K562 (cell line): ENCODE measurements around the gene GPR15. TPM values are rescaled to one million over a fixed set of nuclear protein-coding genes. Genes with fewer than 3 reads are reported as not detected.
A peak's percentile ranks its signal among the peaks of the same experiment; 100 is the strongest.

Source experiments
- ATAC-seq: fragments of 200-7000 bp; cut with Tn5 transposase; 3 replicates; pipeline ENCODE4 v1.9.1; 2020; ENCODE audit warnings: moderate library complexity
- BruUV-seq: library from RNA; stranded (reverse); fragments of 400-500 nt; replicated peaks from 2 replicates; lab custom pipeline; 2021; lab: Mats Ljungman, UMichigan
- CTCF ChIA-PET: fragments of 300-600 bp; formaldehyde crosslinking; extraction: SDS; loops from one replicate; lab custom pipeline; 2021; ENCODE audit warnings: low intra/inter-chr PET ratio; lab: Yijun Ruan, JAX
- POLR2A ChIA-PET: fragments of 300-600, 350-650 bp; sonication (Branson Sonifier 250); formaldehyde crosslinking; extraction: SDS; loops from one replicate; lab custom pipeline; 2021; ENCODE audit warnings: antibody characterized with exemption, inconsistent platforms; lab: Yijun Ruan, JAX
- DNase-seq, 4 experiments: peaks; one replicate each; pipeline versions ENCODE4 v3.0.0 to v3.0.0-alpha.2; 2011 to 2018; ENCODE audit warnings: low spot score in 3 of 4, mixed read lengths in 3 of 4; ENCODE audit errors: extremely low read depth in 1 of 4
- FAIRE-seq: peaks from 2 replicates; lab custom pipeline; 2011; peaks lifted over from hg19 to GRCh38; lab: Jason Lieb, UNC
- H2AFZ ChIP-seq: 2 replicates; pipeline ENCODE4 v1.6.0; 2011; ENCODE audit warnings: low read depth, low read length, control low read depth, inconsistent platforms
- H3K27ac ChIP-seq: fragments of 200-600 bp; 3 replicates; pipeline ENCODE4 v1.8.0; 2011; ENCODE audit warnings: low read depth, mild to moderate bottlenecking, control low read depth, inconsistent platforms, low read length, moderate library complexity, mixed read lengths; ENCODE audit errors: extremely low read depth
- H3K27me3 ChIP-seq, 2 experiments: fragments of 300-600 bp in 1 of 2; 2 replicates in 1 of 2; 3 replicates in 1 of 2; pipeline versions ENCODE4 v1.6.0 to v1.8.0; 2011; ENCODE audit warnings: inconsistent platforms in 2 of 2, low read length in 2 of 2, mild to moderate bottlenecking in 1 of 2, mixed read lengths in 1 of 2, moderate library complexity in 1 of 2; ENCODE audit not compliant: control insufficient read depth in 2 of 2, insufficient read depth in 2 of 2
- H3K36me3 ChIP-seq: fragments of 300-600 bp; 3 replicates; pipeline ENCODE4 v1.8.0; 2011; ENCODE audit warnings: mild to moderate bottlenecking, low read length, inconsistent platforms; ENCODE audit not compliant: control insufficient read depth, insufficient read depth
- H3K4me1 ChIP-seq, 2 experiments: fragments of 200-600 bp in 1 of 2; replicated peaks in 1 of 2; 2 replicates in 1 of 2; 3 replicates in 1 of 2; pipeline versions ENCODE4 v1.5.1 to v1.8.0; 2011; ENCODE audit warnings: inconsistent platforms in 2 of 2, low read length in 2 of 2, mild to moderate bottlenecking in 1 of 2, mixed read lengths in 1 of 2, moderate library complexity in 1 of 2; ENCODE audit not compliant: control insufficient read depth in 2 of 2, insufficient read depth in 2 of 2
- H3K4me2 ChIP-seq: 2 replicates; pipeline ENCODE4 v1.6.1; 2011; ENCODE audit warnings: low read length, control low read depth, inconsistent platforms, mixed read lengths; ENCODE audit not compliant: insufficient read depth
- H3K4me3 ChIP-seq: fragments of 200-600 bp; sonication (generic), shearing (Covaris generic); 2 replicates; pipeline ENCODE4 v1.5.1; 2016; ENCODE audit warnings: control low read depth, inconsistent platforms
- H3K79me2 ChIP-seq: fragments of 200-600 bp; 3 replicates; pipeline ENCODE4 v1.8.0; 2011; ENCODE audit warnings: low read length, inconsistent platforms; ENCODE audit not compliant: control insufficient read depth, insufficient read depth
- H3K9ac ChIP-seq, 2 experiments: 2 replicates each; pipeline versions ENCODE4 v1.6.0 to v1.6.1; 2011; ENCODE audit warnings: low read depth in 2 of 2, low read length in 2 of 2, control low read depth in 1 of 2, inconsistent platforms in 1 of 2, mild to moderate bottlenecking in 1 of 2, mixed read lengths in 1 of 2; ENCODE audit not compliant: insufficient read depth in 1 of 2
- H3K9me1 ChIP-seq: one replicate; pipeline ENCODE4 v1.6.0; 2011; ENCODE audit warnings: inconsistent platforms, mild to moderate bottlenecking, low read length, moderate library complexity; ENCODE audit not compliant: control insufficient read depth, insufficient read depth
- H3K9me3 ChIP-seq: replicated peaks from 2 replicates; pipeline ENCODE4 v1.5.1; 2011; ENCODE audit warnings: low read depth, low read length, inconsistent platforms; ENCODE audit not compliant: control insufficient read depth, insufficient read depth
- H4K20me1 ChIP-seq: replicated peaks from 2 replicates; pipeline ENCODE4 v1.6.1; 2011; ENCODE audit warnings: low read length, inconsistent platforms, mixed read lengths; ENCODE audit not compliant: control insufficient read depth, insufficient read depth
- MEIS2 ChIP-seq: fragments of 450-650 bp; IDR thresholded peaks from 2 replicates; pipeline ENCODE4 v1.6.1; 2014; ENCODE audit warnings: mild to moderate bottlenecking; ENCODE audit not compliant: partially characterized antibody
- WGBS: fragments of 100-300 bp; shearing (Covaris generic); methylation state at CpG from one replicate; pipeline ENCODE4 v1.1.6; 2016; ENCODE audit warnings: low coverage, mixed read lengths; ENCODE audit not compliant: insufficient coverage; ENCODE audit errors: missing lambda C conversion rate; 5-methylcytosine and 5-hydroxymethylcytosine counted together
- in situ Hi-C: fragments of 300-500 bp; cut with MboI; formaldehyde crosslinking; loops from 4 replicates; pipeline ENCODE4 v1.15.0; 2018; ENCODE audit warnings: inconsistent platforms, mixed read lengths
- intact Hi-C: fragments of 100-400 bp; cut with micrococcal nuclease; formaldehyde crosslinking; loops from 2 replicates; pipeline ENCODE4 v1.14.2; 2022
- polyA plus RNA-seq, 8 experiments: library from polyadenylated mRNA; depleted of rRNA in 4 of 8; stranded (reverse) in 5 of 8; unstranded in 3 of 8; fragments of >200 nt; fragmentation: Nextera tagmentation in 2 of 8; fragmentation: Illumina TruSeq in 1 of 8; extraction: Ambion mirVana in 2 of 8; extraction: Trizol in 1 of 8; gene quantifications; 2 replicates each; pipeline versions ENCODE4 v1.2.1 to v1.2.3, GENCODE V29; 2011 to 2014; ENCODE audit warnings: inconsistent platforms in 1 of 8, missing spikeins in 1 of 8
- total RNA-seq, 7 experiments: library from RNA; depleted of rRNA in 6 of 7; stranded (reverse); fragments of >200 nt in 6 of 7; fragmentation: Illumina TruSeq in 2 of 7; extraction: Trizol in 2 of 7; gene quantifications; 2 replicates each; pipeline versions ENCODE4 v1.2.1 to v1.2.3, GENCODE V29; 2011 to 2021; ENCODE audit warnings: low replicate concordance in 1 of 7
- TF ChIP-seq, protein P1 (sequence below): fragments of 200-800 bp; sonication (Bioruptor generic); IDR thresholded peaks from 2 replicates; pipeline ENCODE4 v1.6.1; 2016; ENCODE audit warnings: missing genetic modification characterization, missing compliant biosample characterization

The GPR15 gene
- total and polyA plus RNA-seq, 9 of the 15 experiments (the other 6 are each of a cell fraction or from before 2014, with no cell fraction given): 0.13 TPM; not detected in 8

- ATAC-seq: no peak
- H3K27me3 ChIP-seq: no peaks in the 10 kb centered on the region
- CTCF ChIA-PET: no interaction called here
- H3K4me3 ChIP-seq: no peak overlapping the region
- BruUV-seq: no TSS peak
- TF ChIP-seq, protein P1, sequence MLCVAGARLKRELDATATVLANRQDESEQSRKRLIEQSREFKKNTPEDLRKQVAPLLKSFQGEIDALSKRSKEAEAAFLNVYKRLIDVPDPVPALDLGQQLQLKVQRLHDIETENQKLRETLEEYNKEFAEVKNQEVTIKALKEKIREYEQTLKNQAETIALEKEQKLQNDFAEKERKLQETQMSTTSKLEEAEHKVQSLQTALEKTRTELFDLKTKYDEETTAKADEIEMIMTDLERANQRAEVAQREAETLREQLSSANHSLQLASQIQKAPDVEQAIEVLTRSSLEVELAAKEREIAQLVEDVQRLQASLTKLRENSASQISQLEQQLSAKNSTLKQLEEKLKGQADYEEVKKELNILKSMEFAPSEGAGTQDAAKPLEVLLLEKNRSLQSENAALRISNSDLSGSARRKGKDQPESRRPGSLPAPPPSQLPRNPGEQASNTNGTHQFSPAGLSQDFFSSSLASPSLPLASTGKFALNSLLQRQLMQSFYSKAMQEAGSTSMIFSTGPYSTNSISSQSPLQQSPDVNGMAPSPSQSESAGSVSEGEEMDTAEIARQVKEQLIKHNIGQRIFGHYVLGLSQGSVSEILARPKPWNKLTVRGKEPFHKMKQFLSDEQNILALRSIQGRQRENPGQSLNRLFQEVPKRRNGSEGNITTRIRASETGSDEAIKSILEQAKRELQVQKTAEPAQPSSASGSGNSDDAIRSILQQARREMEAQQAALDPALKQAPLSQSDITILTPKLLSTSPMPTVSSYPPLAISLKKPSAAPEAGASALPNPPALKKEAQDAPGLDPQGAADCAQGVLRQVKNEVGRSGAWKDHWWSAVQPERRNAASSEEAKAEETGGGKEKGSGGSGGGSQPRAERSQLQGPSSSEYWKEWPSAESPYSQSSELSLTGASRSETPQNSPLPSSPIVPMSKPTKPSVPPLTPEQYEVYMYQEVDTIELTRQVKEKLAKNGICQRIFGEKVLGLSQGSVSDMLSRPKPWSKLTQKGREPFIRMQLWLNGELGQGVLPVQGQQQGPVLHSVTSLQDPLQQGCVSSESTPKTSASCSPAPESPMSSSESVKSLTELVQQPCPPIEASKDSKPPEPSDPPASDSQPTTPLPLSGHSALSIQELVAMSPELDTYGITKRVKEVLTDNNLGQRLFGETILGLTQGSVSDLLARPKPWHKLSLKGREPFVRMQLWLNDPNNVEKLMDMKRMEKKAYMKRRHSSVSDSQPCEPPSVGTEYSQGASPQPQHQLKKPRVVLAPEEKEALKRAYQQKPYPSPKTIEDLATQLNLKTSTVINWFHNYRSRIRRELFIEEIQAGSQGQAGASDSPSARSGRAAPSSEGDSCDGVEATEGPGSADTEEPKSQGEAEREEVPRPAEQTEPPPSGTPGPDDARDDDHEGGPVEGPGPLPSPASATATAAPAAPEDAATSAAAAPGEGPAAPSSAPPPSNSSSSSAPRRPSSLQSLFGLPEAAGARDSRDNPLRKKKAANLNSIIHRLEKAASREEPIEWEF (CRISPR knock-in tag): no peak
- peak; percentile 11 for TF ChIP-seq MEIS2
- FAIRE-seq: no peak
- WGBS: 10% methylated on average over 4 of the region's 4 CpGs
- no peak overlapping the region for H2AFZ ChIP-seq
- no peak overlapping the region for H3K4me2 ChIP-seq
- POLR2A ChIA-PET: no interaction called here
- H3K36me3 ChIP-seq: no peaks in the 10 kb centered on the region
- no peaks in the 10 kb centered on the region for H3K9me3 ChIP-seq
- H3K4me1 ChIP-seq: peaks cover 0 to 5% of the 10 kb centered on the region in 2 experiments; a peak in 1 of 5 replicates
- H3K9me1 ChIP-seq: no peaks in the 10 kb centered on the region
- H3K9ac ChIP-seq: no peak overlapping the region
- H3K27ac ChIP-seq: no peak overlapping the region
- in situ Hi-C loops (no loop called here), intact Hi-C loops (no loop called here)
- no peak for DNase-seq
- no peaks in the 10 kb centered on the region for H4K20me1 ChIP-seq
- no peaks in the 10 kb centered on the region for H3K79me2 ChIP-seq
These were observed 31.8 kb upstream of the GPR15 start for GRCh38 chr3:98500019-98500418.
